Smooth muscle cell (in vitro differentiated cells): ENCODE measurements around the gene AADAT. TPM values are rescaled to one million over a fixed set of nuclear protein-coding genes. Genes with fewer than 3 reads are reported as not detected.

ENCODE experiments used
- DNase-seq: peaks from one replicate; lab custom pipeline; 2025; ENCODE audit not compliant: unreplicated experiment; lab: John Stamatoyannopoulos, UW
- H2AFZ ChIP-seq: fragments of 200-600 bp; sonication (generic); 2 replicates; pipeline ENCODE4 v1.6.0; 2016; ENCODE audit warnings: antibody characterized with exemption, low read depth, mild to moderate bottlenecking
- H3F3A ChIP-seq: fragments of 200-600 bp; sonication (generic); 2 replicates; pipeline ENCODE4 v1.6.0; 2017; ENCODE audit warnings: antibody characterized with exemption, low read depth
- H3K27ac ChIP-seq: fragments of 200-600 bp; sonication (generic); 2 replicates; pipeline ENCODE4 v1.5.1; 2016; ENCODE audit warnings: low read depth, mild to moderate bottlenecking
- H3K27me3 ChIP-seq: fragments of 200-600 bp; sonication (generic); 2 replicates; pipeline ENCODE4 v1.6.1; 2016; ENCODE audit warnings: low read depth, mild to moderate bottlenecking
- H3K36me3 ChIP-seq: fragments of 200-600 bp; sonication (generic); 2 replicates; pipeline ENCODE4 v1.5.1; 2016; ENCODE audit warnings: low read depth
- H3K4me1 ChIP-seq: fragments of 200-600 bp; sonication (generic); 2 replicates; pipeline ENCODE4 v1.5.1; 2016; ENCODE audit warnings: low read depth
- H3K4me2 ChIP-seq: fragments of 200-600 bp; sonication (generic); 2 replicates; pipeline ENCODE4 v1.6.0; 2016; ENCODE audit warnings: mild to moderate bottlenecking
- H3K4me3 ChIP-seq: fragments of 200-600 bp; sonication (generic); 2 replicates; pipeline ENCODE4 v1.5.1; 2016; ENCODE audit warnings: mild to moderate bottlenecking
- H3K79me2 ChIP-seq: fragments of 200-600 bp; sonication (generic); 2 replicates; pipeline ENCODE4 v1.6.0; 2016; ENCODE audit warnings: low read depth, mild to moderate bottlenecking
- H3K9ac ChIP-seq: fragments of 200-600 bp; sonication (generic); 2 replicates; pipeline ENCODE4 v1.6.0; 2016; ENCODE audit warnings: low read depth
- H3K9me3 ChIP-seq: fragments of 200-600 bp; sonication (generic); replicated peaks from 2 replicates; pipeline ENCODE4 v1.5.1; 2016; ENCODE audit warnings: low read depth
- H4K20me1 ChIP-seq: fragments of 200-600 bp; sonication (generic); 2 replicates; pipeline ENCODE4 v1.6.0; 2016; ENCODE audit warnings: low read depth
- CTCF ChIP-seq: fragments of 200-600 bp; sonication (generic); IDR thresholded peaks from 2 replicates; pipeline ENCODE4 v1.5.1; 2017; ENCODE audit warnings: borderline replicate concordance, mild to moderate bottlenecking, antibody characterized with exemption; ENCODE audit not compliant: insufficient read depth, poor library complexity, severe bottlenecking
- WGBS: methylation state at CpG from one replicate; pipeline ENCODE4 v1.1.7; 2016; ENCODE audit warnings: low lambda C conversion rate; 5-methylcytosine and 5-hydroxymethylcytosine counted together
- polyA plus RNA-seq: library from polyadenylated mRNA; unstranded; fragments of >200 nt; fragmentation: Nextera tagmentation; extraction: Ambion mirVana; gene quantifications from 2 replicates; pipeline ENCODE4 v1.2.1, GENCODE V29; 2016
- small RNA-seq: library from RNA; depleted of rRNA; stranded (forward); fragments of <200 nt; gene quantifications from one replicate; pipeline ENCODE3, GENCODE V24; 2014
- total RNA-seq: library from RNA; depleted of rRNA; stranded (reverse); fragments of >200 nt; gene quantifications from 2 replicates; pipeline ENCODE4 v1.2.3, GENCODE V29; 2014

Gene AADAT
- total and polyA plus RNA-seq, 2 experiments from 2014 or later, result 13.4 to 18.8 TPM

- no peak overlapping the region for H2AFZ ChIP-seq
- WGBS, result 99% methylated on average over 2 of the region's 2 CpGs
- H3K36me3 ChIP-seq, result no peaks in the 10 kb centered on the region
- no peaks in the 10 kb centered on the region for H3K9me3 ChIP-seq
- H3K79me2 ChIP-seq, result no peaks in the 10 kb centered on the region
- no peak overlapping the region for H3K4me2 ChIP-seq
- no peaks in the 10 kb centered on the region for H3F3A ChIP-seq
- H3K4me1 ChIP-seq, result peaks cover 16% of the 10 kb centered on the region
- no peak overlapping the region for H3K27ac ChIP-seq
- H3K27me3 ChIP-seq, result no peaks in the 10 kb centered on the region
- no peak overlapping the region for H3K9ac ChIP-seq
- DNase-seq, result no peak
- no peak for TF ChIP-seq CTCF
- H3K4me3 ChIP-seq, result no peak overlapping the region
- H4K20me1 ChIP-seq, result peaks cover 3% of the 10 kb centered on the region
These were observed 77.2 kb downstream of the AADAT start for GRCh38 chr4:170012629-170012958.

- no peak overlapping the region for H3K4me2 ChIP-seq
- no peak overlapping the region for H3K9ac ChIP-seq
- peaks cover 19% of the 10 kb centered on the region for H3K4me1 ChIP-seq
- H3K9me3 ChIP-seq, result no peaks in the 10 kb centered on the region
- no peak overlapping the region for H3K27ac ChIP-seq
- H3F3A ChIP-seq, result no peaks in the 10 kb centered on the region
- H2AFZ ChIP-seq, result no peak overlapping the region
- peaks cover 3% of the 10 kb centered on the region for H4K20me1 ChIP-seq
- no peak overlapping the region for H3K4me3 ChIP-seq
- H3K79me2 ChIP-seq, result no peaks in the 10 kb centered on the region
- no peak for DNase-seq
- no peaks in the 10 kb centered on the region for H3K27me3 ChIP-seq
- H3K36me3 ChIP-seq, result no peaks in the 10 kb centered on the region
- no peak for TF ChIP-seq CTCF
- WGBS, result 94% methylated on average over 7 of the region's 7 CpGs
These were observed 77.7 kb downstream of the AADAT start for GRCh38 chr4:170011921-170012628.

Small RNA genes lying within 50 kb of the gene (small RNA-seq; reads per million reads assigned to genes)
- not detected for gene APOBEC3AP1

Other genes with a start within 250 kb of the AADAT start
- gene MFAP3L, start 63.6 kb downstream of the AADAT start, total RNA-seq, result 21.1 and 27.4 TPM in 2 replicates
- gene MFAP3L, start 63.6 kb downstream of the AADAT start, polyA plus RNA-seq, result 2.0 and 6.3 TPM in 2 replicates